SU-DHL-6 (cell line): ENCODE data around the gene TGDS.
"Not testable (repeated sequence)": the region's sequence is repeated elsewhere in the genome, so short reads cannot be mapped to it uniquely, and the experiment has no call there.

Experiments
- H2AFZ ChIP-seq: fragments of 200-600 bp; sonication (generic); 2 replicates; pipeline ENCODE4 v1.6.1; 2014; ENCODE audit warnings: low read depth, mild to moderate bottlenecking, moderate library complexity, mixed read lengths, antibody characterized with exemption, low read length; ENCODE audit not compliant: severe bottlenecking
- H3F3A ChIP-seq: fragments of 200-600 bp; shearing (Covaris generic); 2 replicates; pipeline ENCODE4 v1.6.0; 2016; ENCODE audit warnings: antibody characterized with exemption, mild to moderate bottlenecking; ENCODE audit not compliant: insufficient read depth
- H3K27ac ChIP-seq: fragments of 200-600 bp; sonication (generic); 2 replicates; pipeline ENCODE4 v1.5.1; 2016; ENCODE audit warnings: low read depth, mild to moderate bottlenecking, low read length, moderate library complexity, mixed read lengths
- H3K27me3 ChIP-seq: fragments of 200-600 bp; sonication (generic), shearing (Covaris generic); 2 replicates; pipeline ENCODE4 v1.6.0; 2014; ENCODE audit warnings: mild to moderate bottlenecking, low read length
- H3K36me3 ChIP-seq: fragments of 200-600 bp; sonication (generic); 2 replicates; pipeline ENCODE4 v1.6.1; 2014; ENCODE audit warnings: mild to moderate bottlenecking, low read length, mixed read lengths
- H3K4me2 ChIP-seq: fragments of 300-600, 200-600 bp; shearing (Covaris generic), sonication (generic); 2 replicates; pipeline ENCODE4 v1.6.0; 2014; ENCODE audit warnings: low read length, low read depth, mild to moderate bottlenecking; ENCODE audit not compliant: poor library complexity, severe bottlenecking
- H3K4me3 ChIP-seq: fragments of 200-600 bp; sonication (generic); 2 replicates; pipeline ENCODE4 v1.5.1; 2014; ENCODE audit warnings: antibody characterized with exemption, low read length, mild to moderate bottlenecking, mixed read lengths; ENCODE audit not compliant: insufficient read depth, poor library complexity, severe bottlenecking
- H3K79me2 ChIP-seq: fragments of 200-600 bp; sonication (generic); 2 replicates; pipeline ENCODE4 v1.6.1; 2014; ENCODE audit warnings: mild to moderate bottlenecking, low read length, moderate library complexity; ENCODE audit not compliant: insufficient read depth
- H3K9ac ChIP-seq: fragments of 200-600 bp; sonication (generic); 2 replicates; pipeline ENCODE4 v1.7.0; 2014; ENCODE audit warnings: mild to moderate bottlenecking, low read length
- H3K9me2 ChIP-seq: fragments of 200-600 bp; sonication (generic); replicated peaks from 2 replicates; pipeline ENCODE4 v1.6.1; 2014; ENCODE audit warnings: low read length; ENCODE audit not compliant: insufficient read depth
- H3K9me3 ChIP-seq: fragments of 200-600 bp; sonication (generic); 2 replicates; pipeline ENCODE4 v1.6.1; 2014; ENCODE audit warnings: low read length, mixed read lengths; ENCODE audit not compliant: insufficient read depth
- H4K20me1 ChIP-seq: fragments of 200-600 bp; sonication (generic); 2 replicates; pipeline ENCODE4 v1.6.1; 2014; ENCODE audit warnings: low read depth, mild to moderate bottlenecking, antibody characterized with exemption, low read length, moderate library complexity, mixed read lengths
- EZH2phosphoT487 ChIP-seq: fragments of 200-600 bp; sonication (generic), shearing (Covaris generic); conservative IDR thresholded peaks from 2 replicates; pipeline ENCODE4 v1.6.1; 2018; ENCODE audit warnings: mild to moderate bottlenecking, antibody characterized with exemption, low read length, moderate library complexity, mixed read lengths
- TF ChIP-seq, protein P1 (sequence below): fragments of 200-600 bp; sonication (generic); IDR thresholded peaks from one replicate; pipeline ENCODE4 v1.5.1; 2017; ENCODE audit warnings: antibody characterized with exemption, mild to moderate bottlenecking, low read length, moderate library complexity; ENCODE audit not compliant: insufficient read depth, poor library complexity, severe bottlenecking

Gene TGDS

DNA sequence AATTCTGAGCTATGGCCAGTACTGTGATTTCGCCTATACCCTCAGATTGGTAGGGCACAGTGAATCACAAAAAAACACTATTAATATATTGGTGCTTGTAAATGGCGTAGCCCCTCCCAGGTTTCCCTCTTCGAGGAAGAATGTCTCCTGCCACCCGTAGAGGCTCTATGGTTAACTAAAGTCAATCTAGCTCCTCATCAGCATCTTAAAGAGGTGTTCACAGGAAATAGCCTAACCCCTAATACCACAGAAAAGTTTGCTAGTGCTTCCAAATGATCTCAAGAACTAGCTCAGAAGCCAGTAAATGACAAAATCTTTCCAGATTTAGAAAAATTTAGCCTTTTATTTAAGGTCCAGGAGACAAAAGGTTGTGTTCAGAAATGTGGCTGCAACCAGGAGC lies 60.2 kb downstream of the TGDS start:
- H3K9ac ChIP-seq = no peak overlapping the region
- H3K79me2 ChIP-seq = no peaks in the 10 kb centered on the region
- no peaks in the 10 kb centered on the region for H3K36me3 ChIP-seq
- H3K27me3 ChIP-seq = no peaks in the 10 kb centered on the region
- H3F3A ChIP-seq = no peaks in the 10 kb centered on the region
- no peak overlapping the region for H3K27ac ChIP-seq
- no peak overlapping the region for H3K4me3 ChIP-seq
- TF ChIP-seq EZH2phosphoT487 = no peak
- TF ChIP-seq, protein P1, sequence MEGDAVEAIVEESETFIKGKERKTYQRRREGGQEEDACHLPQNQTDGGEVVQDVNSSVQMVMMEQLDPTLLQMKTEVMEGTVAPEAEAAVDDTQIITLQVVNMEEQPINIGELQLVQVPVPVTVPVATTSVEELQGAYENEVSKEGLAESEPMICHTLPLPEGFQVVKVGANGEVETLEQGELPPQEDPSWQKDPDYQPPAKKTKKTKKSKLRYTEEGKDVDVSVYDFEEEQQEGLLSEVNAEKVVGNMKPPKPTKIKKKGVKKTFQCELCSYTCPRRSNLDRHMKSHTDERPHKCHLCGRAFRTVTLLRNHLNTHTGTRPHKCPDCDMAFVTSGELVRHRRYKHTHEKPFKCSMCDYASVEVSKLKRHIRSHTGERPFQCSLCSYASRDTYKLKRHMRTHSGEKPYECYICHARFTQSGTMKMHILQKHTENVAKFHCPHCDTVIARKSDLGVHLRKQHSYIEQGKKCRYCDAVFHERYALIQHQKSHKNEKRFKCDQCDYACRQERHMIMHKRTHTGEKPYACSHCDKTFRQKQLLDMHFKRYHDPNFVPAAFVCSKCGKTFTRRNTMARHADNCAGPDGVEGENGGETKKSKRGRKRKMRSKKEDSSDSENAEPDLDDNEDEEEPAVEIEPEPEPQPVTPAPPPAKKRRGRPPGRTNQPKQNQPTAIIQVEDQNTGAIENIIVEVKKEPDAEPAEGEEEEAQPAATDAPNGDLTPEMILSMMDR = no peak
- H3K9me3 ChIP-seq = no peaks in the 10 kb centered on the region
- no peak overlapping the region for H3K4me2 ChIP-seq
- no peaks in the 10 kb centered on the region for H3K9me2 ChIP-seq
- no peak overlapping the region for H2AFZ ChIP-seq
- no peaks in the 10 kb centered on the region for H4K20me1 ChIP-seq

DNA sequence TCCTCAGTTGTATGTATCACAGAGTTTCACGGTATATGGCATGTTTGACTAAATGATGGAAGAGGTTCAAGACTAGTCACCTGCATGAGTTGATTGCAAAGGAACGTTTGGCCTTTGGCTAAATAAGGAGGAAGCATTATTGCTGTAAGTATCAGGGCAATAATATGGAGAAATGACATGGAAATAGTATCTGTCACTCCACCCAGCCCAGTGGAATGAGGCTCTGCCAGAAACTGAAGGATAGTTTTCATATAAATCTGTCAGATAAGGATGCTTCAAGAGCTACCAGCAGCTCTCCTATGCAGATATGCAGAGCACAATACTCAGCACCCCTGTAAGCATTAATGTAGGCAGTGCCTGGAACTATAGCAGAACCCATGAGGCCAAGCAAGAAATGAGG lies 60.7 kb downstream of the TGDS start:
- TF ChIP-seq EZH2phosphoT487 = no peak
- TF ChIP-seq, protein P1 = no peak
- Histone ChIP-seq H3K9me2 (no peaks in the 10 kb centered on the region), H3K36me3 (no peaks in the 10 kb centered on the region), H3K9ac (no peak overlapping the region), H3K27me3 (no peaks in the 10 kb centered on the region), H3K27ac (no peak overlapping the region), H3F3A (no peaks in the 10 kb centered on the region), H2AFZ (no peak overlapping the region), H3K9me3 (no peaks in the 10 kb centered on the region), H3K79me2 (no peaks in the 10 kb centered on the region), H4K20me1 (no peaks in the 10 kb centered on the region), H3K4me2 (no peak overlapping the region), H3K4me3 (no peak overlapping the region)

DNA sequence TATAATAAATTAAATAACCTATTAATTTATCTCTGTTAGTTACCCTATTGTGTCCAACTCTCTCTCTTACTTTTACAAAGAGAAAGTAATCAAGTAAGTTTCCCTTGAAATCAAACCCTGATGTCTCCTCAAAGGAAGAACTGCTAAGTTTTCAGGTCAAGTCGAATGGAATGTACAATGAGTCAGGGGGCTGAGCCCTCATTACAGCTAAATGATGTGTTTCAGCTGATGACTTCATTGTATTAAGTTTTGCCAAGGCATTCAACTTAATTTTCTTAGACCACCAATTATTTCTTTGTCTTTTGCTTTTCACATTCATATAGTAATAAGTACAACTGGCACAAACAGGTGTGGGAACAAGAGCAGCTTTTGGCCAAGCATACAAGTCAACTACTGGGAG lies 61.8 kb downstream of the TGDS start:
- Histone ChIP-seq H3K27me3 (no peaks in the 10 kb centered on the region), H3K9ac (no peak overlapping the region), H4K20me1 (no peaks in the 10 kb centered on the region), H3K4me3 (no peak overlapping the region), H3K9me2 (no peaks in the 10 kb centered on the region), H3F3A (no peaks in the 10 kb centered on the region), H3K79me2 (no peaks in the 10 kb centered on the region), H2AFZ (no peak overlapping the region), H3K27ac (no peak overlapping the region), H3K9me3 (no peaks in the 10 kb centered on the region), H3K36me3 (no peaks in the 10 kb centered on the region), H3K4me2 (no peak overlapping the region)
- TF ChIP-seq, protein P1 = no peak
- TF ChIP-seq EZH2phosphoT487 = no peak

DNA sequence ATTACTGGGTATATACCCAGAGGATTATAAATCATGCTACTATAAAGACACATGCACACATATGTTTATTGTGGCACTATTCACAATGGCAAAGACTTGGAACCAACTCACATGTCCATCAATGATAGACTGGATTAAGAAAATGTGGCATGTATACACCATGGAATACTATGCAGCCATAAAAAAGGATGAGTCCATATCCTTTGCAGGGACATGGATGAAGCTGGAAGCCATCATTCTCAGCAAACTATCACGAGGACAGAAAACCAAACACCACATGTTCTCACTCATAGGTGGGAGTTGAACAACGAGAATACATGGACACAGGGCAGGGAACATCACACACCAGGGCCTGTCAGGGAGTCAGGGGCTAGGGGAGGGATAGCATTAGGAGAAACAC lies 63.7 kb downstream of the TGDS start:
- H3K36me3 ChIP-seq, H3K9ac ChIP-seq, H3K9me2 ChIP-seq, H4K20me1 ChIP-seq, H3K27ac ChIP-seq, H3K79me2 ChIP-seq, H3K4me3 ChIP-seq, H3K4me2 ChIP-seq, H3K27me3 ChIP-seq, H3F3A ChIP-seq, H2AFZ ChIP-seq, H3K9me3 ChIP-seq: not testable (repeated sequence)

DNA sequence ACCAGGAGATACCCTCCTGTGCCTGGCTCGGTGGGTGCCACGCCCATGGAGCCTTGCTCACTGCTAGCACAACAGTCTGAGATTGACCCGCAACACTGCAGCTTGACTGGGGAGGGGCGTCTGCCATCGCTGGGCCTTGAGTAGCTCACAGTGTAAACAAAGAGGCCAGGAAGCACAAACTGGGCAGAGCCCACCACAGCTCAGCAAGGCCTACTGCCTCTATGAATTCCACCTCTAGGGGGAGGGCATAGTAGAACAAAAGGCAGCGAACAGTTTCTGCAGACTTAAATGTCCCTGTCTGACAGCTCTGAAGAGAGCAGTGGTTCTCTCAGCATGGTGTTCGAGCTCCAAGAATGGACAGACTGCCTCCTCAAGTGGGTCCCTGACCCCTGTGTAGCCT lies 69.0 kb downstream of the TGDS start:
- not testable (repeated sequence) for H3K9ac ChIP-seq, H3K9me3 ChIP-seq, H4K20me1 ChIP-seq, H3K27me3 ChIP-seq, H3K9me2 ChIP-seq, H3K36me3 ChIP-seq, H3K27ac ChIP-seq, H2AFZ ChIP-seq, H3K4me2 ChIP-seq, H3F3A ChIP-seq, H3K79me2 ChIP-seq, H3K4me3 ChIP-seq
